HG03571 (cell line): ENCODE results near the gene CAMK1G.
A peak's percentile ranks its signal among the peaks of the same experiment; 100 is the strongest.

Experiments used
- ATAC-seq: cut with Tn5 transposase; IDR thresholded peaks from one replicate; pipeline ENCODE4 v1.9.1; 2021; ENCODE audit not compliant: unreplicated experiment

Gene CAMK1G

GRCh38 chr1:209597499-209597898, 14.0 kb downstream of the CAMK1G start:
- no peak for ATAC-seq

DNA sequence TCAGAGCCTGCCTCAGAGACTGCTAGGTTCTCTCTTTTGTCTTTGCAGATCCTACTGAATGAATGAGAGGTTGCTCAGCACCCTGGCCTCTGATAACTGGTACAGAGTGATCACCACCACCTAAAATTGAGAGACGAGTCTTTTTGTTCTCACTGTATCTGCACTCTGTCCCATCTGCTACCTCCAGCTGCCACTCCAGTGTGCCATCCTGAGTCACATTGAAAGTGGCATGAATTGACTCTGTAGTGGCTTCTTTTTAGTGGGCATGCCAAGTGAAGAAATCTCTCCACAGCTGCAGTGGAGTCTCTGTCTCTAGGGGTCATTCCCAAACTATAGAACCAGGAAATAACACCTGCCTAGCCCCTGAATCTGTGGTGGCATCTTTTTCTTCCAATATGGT, 14.7 kb downstream of the CAMK1G start:
- no peak for ATAC-seq

GRCh38 chr1:209600541-209600940, 17.0 kb downstream of the CAMK1G start:
- no peak for ATAC-seq

DNA sequence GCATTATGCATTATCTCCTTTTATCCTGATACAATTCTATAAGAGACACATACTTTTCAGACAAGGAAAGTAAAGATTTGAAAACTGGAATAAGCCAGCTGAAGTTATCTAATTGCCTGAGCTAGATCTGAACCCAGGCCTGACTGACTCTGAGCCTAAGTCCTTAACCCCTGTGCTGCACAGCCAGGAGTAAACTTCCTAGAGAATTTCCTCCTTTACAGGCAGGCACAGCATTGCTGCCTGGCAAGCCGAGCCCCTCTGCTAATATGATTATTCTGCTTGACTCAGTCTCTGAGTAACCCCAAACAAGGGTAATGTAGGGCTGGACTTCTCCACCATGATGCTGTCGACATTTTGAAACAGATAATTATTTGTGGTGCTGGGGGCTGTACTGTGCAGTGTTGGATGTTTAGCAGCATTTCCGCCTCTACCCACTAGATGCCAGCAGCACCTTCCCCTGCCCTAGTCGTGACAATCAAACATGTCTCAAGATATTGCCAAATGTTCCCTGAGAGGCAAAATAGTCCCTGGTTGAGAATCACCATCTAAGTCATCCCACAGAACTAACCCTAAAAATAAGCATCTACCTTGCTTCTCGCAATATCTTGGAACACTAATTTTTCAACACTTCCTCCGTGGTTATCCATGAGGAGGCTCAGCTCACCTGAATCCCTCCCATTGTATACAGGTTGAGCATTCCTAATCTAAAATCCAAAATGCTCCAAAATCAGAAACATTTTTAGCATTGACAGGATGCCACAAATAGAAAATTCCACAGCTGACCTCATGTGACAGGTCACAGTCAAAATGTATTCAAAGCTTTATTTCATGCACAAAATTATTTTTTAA, 18.5 kb downstream of the CAMK1G start:
- ATAC-seq, result peak; percentile 52

GRCh38 chr1:209603877-209604276, 20.4 kb downstream of the CAMK1G start:
- no peak for ATAC-seq

- peak; percentile 50 for ATAC-seq
These were observed 23.7 kb downstream of the CAMK1G start for GRCh38 chr1:209607102-209607794.

- ATAC-seq, result peak; percentile 20
These were observed 24.3 kb downstream of the CAMK1G start for GRCh38 chr1:209607795-209608178.

DNA sequence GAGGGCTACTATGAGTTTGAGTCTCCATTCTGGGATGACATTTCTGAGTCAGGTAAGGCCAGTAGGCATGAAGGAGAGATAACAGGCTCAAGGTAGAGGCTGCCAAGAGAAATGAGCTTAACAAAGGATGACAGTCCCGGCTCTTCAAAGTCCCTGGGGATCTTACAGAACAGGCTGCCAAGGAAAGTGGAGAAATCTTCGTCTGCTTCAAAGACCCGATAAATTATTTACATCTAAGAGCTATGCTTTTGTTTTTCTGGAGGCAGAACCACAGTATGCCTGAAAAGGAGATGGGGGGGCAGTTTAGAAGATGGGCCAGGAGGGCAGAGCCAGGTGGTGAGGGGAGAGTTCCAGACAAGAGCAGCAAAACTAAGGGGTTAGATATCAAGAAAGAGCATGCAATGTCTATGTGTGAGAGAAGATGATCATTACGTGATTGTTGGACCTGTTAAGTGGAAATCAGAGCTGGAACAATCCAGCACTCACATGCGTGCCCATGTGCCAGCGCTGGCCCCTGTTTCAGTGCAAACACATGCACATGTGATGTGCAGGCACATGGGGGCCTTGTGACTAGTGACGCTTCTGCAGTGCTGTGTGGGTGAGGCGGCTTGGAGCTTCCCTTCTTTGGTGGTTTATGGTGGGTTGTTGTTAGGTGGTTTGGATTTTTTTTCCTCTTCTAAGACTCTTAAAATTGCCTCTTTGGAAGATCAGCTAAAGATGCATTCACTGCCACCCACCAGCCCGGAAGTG, 25.7 kb downstream of the CAMK1G start:
- ATAC-seq, result no peak

DNA sequence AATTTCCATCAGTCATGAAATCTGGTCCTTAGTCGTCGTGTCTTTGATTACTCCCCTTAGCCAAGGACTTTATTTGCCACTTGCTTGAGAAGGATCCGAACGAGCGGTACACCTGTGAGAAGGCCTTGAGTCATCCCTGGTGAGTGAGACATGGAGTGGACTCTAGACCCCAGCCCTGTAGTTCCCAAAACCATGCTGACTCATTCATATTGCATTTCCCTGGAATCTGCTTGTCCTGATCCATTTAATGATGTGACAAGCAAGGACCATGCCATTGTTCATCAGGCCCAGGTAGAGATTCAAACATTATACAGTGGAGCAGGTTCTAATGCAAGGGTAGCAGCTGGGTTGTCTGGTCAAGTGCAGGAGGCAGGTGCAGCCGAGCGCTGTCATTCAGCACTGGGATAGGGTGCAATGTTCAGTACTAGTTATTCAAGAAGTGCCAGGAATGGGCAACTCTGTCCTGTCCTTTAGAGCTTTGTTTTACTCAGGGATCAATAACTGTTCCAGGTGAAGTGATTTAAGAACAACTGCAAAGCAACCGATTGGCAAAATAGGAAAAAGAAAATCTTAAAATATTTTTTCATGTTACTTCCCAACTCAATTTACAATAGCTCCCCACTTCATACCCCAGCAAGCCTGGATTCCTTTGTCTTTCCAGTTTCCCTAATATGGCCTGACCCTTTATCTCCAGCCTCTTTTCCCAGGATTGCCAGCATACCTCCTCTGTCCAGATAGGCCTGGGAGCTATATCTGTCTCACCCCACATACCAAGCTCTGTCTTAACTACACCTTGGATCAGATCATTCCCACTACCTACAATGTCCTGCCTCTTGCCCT, 26.5 kb downstream of the CAMK1G start:
- no peak for ATAC-seq

DNA sequence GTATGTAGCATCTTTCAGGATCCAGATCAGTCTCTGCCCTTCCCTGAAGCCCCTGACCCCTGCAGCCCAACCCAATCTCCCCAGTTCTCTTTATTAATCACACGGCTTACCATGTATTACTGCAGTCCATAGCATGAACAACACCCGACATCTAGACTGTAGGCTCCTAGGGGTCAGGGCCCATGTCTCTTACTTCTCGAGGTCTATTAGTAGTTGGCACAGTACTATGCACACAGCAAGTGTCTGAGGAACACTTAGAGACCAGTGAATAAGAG, 27.1 kb downstream of the CAMK1G start:
- no peak for ATAC-seq

GRCh38 chr1:209611771-209612570, 28.5 kb downstream of the CAMK1G start:
- ATAC-seq, result peak; percentile 74

- ATAC-seq, result no peak
These were observed 29.3 kb downstream of the CAMK1G start for GRCh38 chr1:209612646-209613399.

- ATAC-seq, result no peak
These were observed 30.1 kb downstream of the CAMK1G start for GRCh38 chr1:209613400-209614150.

DNA sequence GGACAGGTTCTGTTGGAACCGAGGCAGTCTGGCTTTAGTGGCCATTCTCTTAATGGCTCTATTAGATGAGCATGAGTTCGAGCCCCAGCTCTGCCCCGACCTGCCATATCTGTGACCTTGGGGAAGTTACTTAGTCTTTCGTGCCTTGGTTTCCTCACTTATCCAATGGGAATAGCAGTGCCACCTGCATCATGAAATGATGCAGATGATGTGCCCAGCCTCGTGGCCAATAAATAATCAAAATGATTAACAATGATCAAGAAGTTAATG, 30.6 kb downstream of the CAMK1G start:
- ATAC-seq, result no peak

- ATAC-seq, result no peak
These were observed 31.4 kb downstream of the CAMK1G start for GRCh38 chr1:209614906-209615305.

GRCh38 chr1:209616366-209617046, 33.0 kb downstream of the CAMK1G start:
- no peak for ATAC-seq

DNA sequence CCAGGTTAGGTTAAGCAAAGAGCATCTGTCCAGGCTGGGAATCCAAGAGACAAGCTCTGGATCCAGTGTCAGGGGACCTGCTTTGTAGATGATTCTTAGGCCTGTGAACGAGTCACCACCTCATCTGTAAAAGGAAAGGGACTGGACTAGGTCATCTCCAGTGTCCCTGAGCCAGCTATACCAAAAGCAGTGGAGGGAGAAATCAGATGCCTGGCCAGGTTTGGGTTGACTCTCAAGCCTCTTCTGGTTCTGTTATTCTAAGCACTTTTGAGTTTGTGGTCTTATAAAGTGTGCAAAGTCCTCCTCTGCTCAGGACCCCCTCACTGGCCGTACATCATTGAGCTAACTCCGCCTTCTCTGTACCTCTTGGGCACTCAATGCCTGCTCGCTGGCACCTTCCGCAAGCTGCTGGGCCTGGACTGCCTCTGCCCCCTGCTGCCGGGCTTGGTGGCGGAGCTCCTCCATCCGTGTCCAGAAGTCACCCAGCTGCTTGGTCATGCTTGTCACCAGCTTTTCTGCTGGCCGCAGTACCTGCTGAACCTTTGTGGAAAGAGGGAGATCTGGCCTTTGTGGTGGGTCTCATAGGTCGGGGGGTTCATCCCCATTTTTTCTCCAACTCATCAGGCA, 33.6 kb downstream of the CAMK1G start:
- no peak for ATAC-seq

DNA sequence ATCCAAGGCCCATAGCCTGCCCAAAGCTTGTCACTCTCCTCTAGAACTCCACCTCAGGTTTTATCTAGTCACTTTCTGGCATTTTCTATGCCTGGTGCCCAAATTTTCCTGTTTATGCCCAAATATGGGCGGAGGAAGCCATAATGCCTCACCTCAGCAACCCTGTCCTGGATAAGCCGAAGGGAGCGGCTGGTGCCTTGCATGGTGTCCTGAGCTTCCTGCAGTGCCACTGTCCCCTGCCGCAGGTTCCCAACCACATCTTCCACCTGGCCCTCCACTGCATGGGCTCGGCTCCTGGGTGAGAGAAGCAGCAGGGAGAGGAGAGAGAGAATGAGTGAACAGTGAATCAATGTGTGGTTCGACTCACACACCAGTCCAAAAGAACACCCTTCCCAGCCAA, 34.2 kb downstream of the CAMK1G start:
- ATAC-seq, result no peak
